HEK293 (cell line): ENCODE data around the gene COL13A1.

Source experiments
- CTCF ChIA-PET: fragments of 350-600 bp; formaldehyde crosslinking; extraction: SDS; loops from one replicate; lab custom pipeline; 2021; ENCODE audit warnings: antibody characterized with exemption; lab: Yijun Ruan, JAX
- POLR2A ChIA-PET: fragments of 300-600 bp; formaldehyde crosslinking; extraction: SDS; loops from one replicate; lab custom pipeline; 2020; ENCODE audit warnings: antibody characterized with exemption, inconsistent platforms; lab: Yijun Ruan, JAX
- H3K27ac ChIP-seq: fragments of 200-500 bp; sonication (Bioruptor generic); 2 replicates; pipeline ENCODE4 v1.5.1; 2014; ENCODE audit warnings: low read depth, low read length, control low read depth, inconsistent platforms; ENCODE audit errors: extremely low read depth
- H3K36me3 ChIP-seq, 2 experiments: fragments of 200-500 bp in 1 of 2; sonication (Bioruptor generic) in 1 of 2; 1 replicate in 1 of 2; 2 replicates in 1 of 2; pipeline ENCODE4 v1.5.1; 2014 to 2017; ENCODE audit warnings: inconsistent platforms in 2 of 2, low read length in 2 of 2; ENCODE audit not compliant: control insufficient read depth in 2 of 2, insufficient read depth in 1 of 2
- H3K4me1 ChIP-seq: fragments of 200-500 bp; sonication (Bioruptor generic); 2 replicates; pipeline ENCODE4 v1.5.1; 2014; ENCODE audit warnings: mild to moderate bottlenecking, low read length, inconsistent platforms; ENCODE audit not compliant: control insufficient read depth, insufficient read depth
- H3K4me3 ChIP-seq: 2 replicates; pipeline ENCODE4 v1.5.1; 2011; ENCODE audit warnings: low read depth, mild to moderate bottlenecking, control low read depth, low read length, moderate library complexity
- H3K9me3 ChIP-seq: fragments of 200-500 bp; sonication (Bioruptor generic); 2 replicates; pipeline ENCODE4 v1.5.1; 2014; ENCODE audit warnings: low read depth, low read length, inconsistent platforms; ENCODE audit not compliant: control insufficient read depth, insufficient read depth
- GFI1B ChIP-seq: fragments of 450-650 bp; formaldehyde crosslinking; IDR thresholded peaks from 2 replicates; pipeline ENCODE4 v1.5.1; 2016; ENCODE audit warnings: missing biosample characterization, missing genetic modification characterization
- KLF17 ChIP-seq: fragments of 450-650 bp; formaldehyde crosslinking; IDR thresholded peaks from 2 replicates; pipeline ENCODE4 v1.5.1; 2016; ENCODE audit warnings: missing biosample characterization, missing genetic modification characterization
- PRDM6 ChIP-seq: fragments of 450-650 bp; formaldehyde crosslinking; IDR thresholded peaks from 2 replicates; pipeline ENCODE4 v1.5.1; 2017; ENCODE audit warnings: missing biosample characterization, missing genetic modification characterization
- SCRT1 ChIP-seq: fragments of 450-650 bp; formaldehyde crosslinking; IDR thresholded peaks from 2 replicates; pipeline ENCODE4 v1.5.1; 2016; ENCODE audit warnings: missing biosample characterization, missing genetic modification characterization, borderline replicate concordance
- SETDB1 ChIP-seq: IDR thresholded peaks from one replicate; pipeline ENCODE4 v1.6.1; 2017; ENCODE audit warnings: mild to moderate bottlenecking, low read length, moderate library complexity, mixed read lengths; ENCODE audit not compliant: insufficient read length
- SP7 ChIP-seq: fragments of 450-650 bp; formaldehyde crosslinking; IDR thresholded peaks from 2 replicates; pipeline ENCODE4 v1.5.1; 2016; ENCODE audit warnings: missing biosample characterization, missing genetic modification characterization
- TCF7L2 ChIP-seq: IDR thresholded peaks from 2 replicates; pipeline ENCODE4 v1.6.1; 2011; ENCODE audit warnings: low read depth, mild to moderate bottlenecking, inconsistent platforms, low read length, moderate library complexity, borderline replicate concordance
- ZBTB11 ChIP-seq: fragments of 450-650 bp; formaldehyde crosslinking; conservative IDR thresholded peaks from 2 replicates; pipeline ENCODE4 v1.5.1; 2016; ENCODE audit warnings: low read depth, missing biosample characterization, missing genetic modification characterization
- ZBTB21 ChIP-seq: fragments of 450-650 bp; formaldehyde crosslinking; IDR thresholded peaks from 2 replicates; pipeline ENCODE4 v1.5.1; 2017; ENCODE audit warnings: missing biosample characterization, missing genetic modification characterization
- ZFP37 ChIP-seq: fragments of 450-650 bp; formaldehyde crosslinking; IDR thresholded peaks from 2 replicates; pipeline ENCODE4 v1.5.1; 2016; ENCODE audit warnings: missing biosample characterization, missing genetic modification characterization
- ZNF121 ChIP-seq: fragments of 450-650 bp; formaldehyde crosslinking; IDR thresholded peaks from 2 replicates; pipeline ENCODE4 v1.5.1; 2016; ENCODE audit warnings: missing biosample characterization, missing genetic modification characterization
- ZNF133 ChIP-seq: fragments of 450-650 bp; formaldehyde crosslinking; IDR thresholded peaks from 2 replicates; pipeline ENCODE4 v1.5.1; 2016; ENCODE audit warnings: missing biosample characterization, missing genetic modification characterization
- ZNF140 ChIP-seq: fragments of 450-650 bp; formaldehyde crosslinking; IDR thresholded peaks from 2 replicates; pipeline ENCODE4 v1.5.1; 2016; ENCODE audit warnings: missing biosample characterization, missing genetic modification characterization
- ZNF175 ChIP-seq: fragments of 450-650 bp; formaldehyde crosslinking; IDR thresholded peaks from 2 replicates; pipeline ENCODE4 v1.5.1; 2016; ENCODE audit warnings: missing biosample characterization, missing genetic modification characterization
- ZNF19 ChIP-seq: fragments of 450-650 bp; formaldehyde crosslinking; IDR thresholded peaks from 2 replicates; pipeline ENCODE4; 2016; ENCODE audit warnings: missing biosample characterization, missing genetic modification characterization, low read depth
- ZNF280C ChIP-seq: fragments of 450-650 bp; formaldehyde crosslinking; IDR thresholded peaks from 2 replicates; pipeline ENCODE4 v1.5.1; 2016; ENCODE audit warnings: missing biosample characterization, missing genetic modification characterization
- ZNF391 ChIP-seq: fragments of 450-650 bp; formaldehyde crosslinking; IDR thresholded peaks from 2 replicates; pipeline ENCODE4 v1.5.1; 2016; ENCODE audit warnings: low read depth, missing biosample characterization, missing genetic modification characterization, borderline replicate concordance
- ZNF416 ChIP-seq: fragments of 450-650 bp; formaldehyde crosslinking; IDR thresholded peaks from 2 replicates; pipeline ENCODE4 v1.5.1; 2016; ENCODE audit warnings: missing biosample characterization, missing genetic modification characterization
- ZNF791 ChIP-seq: fragments of 450-650 bp; formaldehyde crosslinking; IDR thresholded peaks from 2 replicates; pipeline ENCODE4 v1.5.1; 2016; ENCODE audit warnings: missing biosample characterization, missing genetic modification characterization
- ZNF843 ChIP-seq: fragments of 450-650 bp; formaldehyde crosslinking; IDR thresholded peaks from 2 replicates; pipeline ENCODE4 v1.5.1; 2016; ENCODE audit warnings: missing biosample characterization, missing genetic modification characterization
- ZSCAN5A ChIP-seq: fragments of 450-650 bp; formaldehyde crosslinking; IDR thresholded peaks from 2 replicates; pipeline ENCODE4 v1.5.1; 2016; ENCODE audit warnings: missing biosample characterization, missing genetic modification characterization
- ZXDB ChIP-seq: fragments of 450-650 bp; formaldehyde crosslinking; IDR thresholded peaks from 2 replicates; pipeline ENCODE4 v1.5.1; 2016; ENCODE audit warnings: missing biosample characterization, missing genetic modification characterization

The COL13A1 gene

GRCh38 chr10:69972981-69973397, 171.3 kb downstream of the COL13A1 start (continued):
- no peak for TF ChIP-seq ZFP37 (tag by site-specific recombination)
- no peak for TF ChIP-seq ZBTB21 (tag by site-specific recombination)
- TF ChIP-seq ZNF133 (tag by site-specific recombination): no peak
- TF ChIP-seq ZNF391 (tag by site-specific recombination): no peak
- no peak for TF ChIP-seq ZBTB11 (tag by site-specific recombination)
- no peak for TF ChIP-seq ZNF140 (tag by site-specific recombination)
- TF ChIP-seq ZXDB (tag by site-specific recombination): no peak
- no peak for TF ChIP-seq GFI1B (tag by site-specific recombination)

GRCh38 chr10:69973678-69974077, 172.0 kb downstream of the COL13A1 start:
- no peak overlapping the region for H3K4me3 ChIP-seq
- peaks cover 8% of the 10 kb centered on the region for H3K4me1 ChIP-seq
- H3K27ac ChIP-seq: no peak overlapping the region
- TF ChIP-seq ZNF121 (tag by site-specific recombination) (no peak), SP7 (tag by site-specific recombination) (no peak), ZSCAN5A (no peak), ZNF175 (tag by site-specific recombination) (no peak)
- POLR2A ChIA-PET: no interaction called here
- H3K36me3 ChIP-seq: no peaks in the 10 kb centered on the region
- H3K9me3 ChIP-seq: no peaks in the 10 kb centered on the region
- CTCF ChIA-PET: interaction anchor here (1.3 to 2.3 kb wide), 2 partner anchors 15 to 152 kb away, joined by 3 to 14 read pairs; no protein-coding TSS in a partner anchor

GRCh38 chr10:69974551-69975155, 172.9 kb downstream of the COL13A1 start:
- Histone ChIP-seq H3K27ac (no peak overlapping the region), H3K4me1 (peaks cover 8% of the 10 kb centered on the region), H3K4me3 (no peak overlapping the region), H3K9me3 (no peaks in the 10 kb centered on the region), H3K36me3 (no peaks in the 10 kb centered on the region)
- CTCF ChIA-PET: interaction anchor here (0.6 to 2.3 kb wide), 2 partner anchors 16 to 138 kb away, joined by 3 to 14 read pairs; no protein-coding TSS in a partner anchor
- TF ChIP-seq ZNF19 (tag by site-specific recombination) (no peak), SETDB1 (no peak), KLF17 (no peak), PRDM6 (tag by site-specific recombination) (0 out of 2 replicates have a peak, but pooled peaks have one; percentile 23), ZNF843 (tag by site-specific recombination) (0 out of 2 replicates have a peak, but pooled peaks have one; percentile 30), ZNF416 (tag by site-specific recombination) (no peak), TCF7L2 (peak; percentile 88), ZNF280C (tag by site-specific recombination) (no peak), ZNF791 (no peak), SCRT1 (tag by site-specific recombination) (no peak)
- POLR2A ChIA-PET: no interaction called here
